Measurements from ENCODE around the gene MFGE8.
A peak's percentile ranks its signal among the peaks of the same experiment; 100 is the strongest.

Gene MFGE8

GRCh38 chr15:88898736-88899135, 14.4 kb downstream of the MFGE8 start:
- no peak for DNase-seq (ENCODE audit: low spot score)

- peak; percentile 64 for DNase-seq (ENCODE audit: low spot score)
Measured at GRCh38 chr15:88897456-88898194, 15.6 kb downstream of the MFGE8 start.

- DNase-seq (ENCODE audit: low spot score), result no peak
Measured at GRCh38 chr15:88897142-88897455, 16.1 kb downstream of the MFGE8 start.

GRCh38 chr15:88896333-88897033, 16.7 kb downstream of the MFGE8 start:
- no peak for DNase-seq (ENCODE audit: low spot score)

- no peak for DNase-seq (ENCODE audit: low spot score)
Measured at GRCh38 chr15:88894819-88895767, 18.1 kb downstream of the MFGE8 start, which contains the start of gene HAPLN3. TSS of gene HAPLN3 (minus strand) at chr15:88895544. CDS start at chr15:88887298, 8,246 bp downstream.

- no peak for DNase-seq (ENCODE audit: low spot score)
Measured at GRCh38 chr15:88894348-88894818, 18.8 kb downstream of the MFGE8 start.

GRCh38 chr15:88891540-88892254, 21.5 kb downstream of the MFGE8 start:
- DNase-seq (ENCODE audit: low spot score), result no peak

- no peak for DNase-seq (ENCODE audit: low spot score)
Measured at GRCh38 chr15:88890495-88890894, 22.7 kb downstream of the MFGE8 start.

- no peak for DNase-seq (ENCODE audit: low spot score)
Measured at GRCh38 chr15:88888719-88889118, 24.5 kb downstream of the MFGE8 start.

GRCh38 chr15:88887068-88887580, 26.1 kb downstream of the MFGE8 start:
- DNase-seq (ENCODE audit: low spot score), result no peak

- DNase-seq (ENCODE audit: low spot score), result no peak
Measured at GRCh38 chr15:88882785-88883184, 30.4 kb downstream of the MFGE8 start.

GRCh38 chr15:88881775-88882174, 31.4 kb downstream of the MFGE8 start:
- DNase-seq (ENCODE audit: low spot score), result no peak

GRCh38 chr15:88880944-88881740, 32.0 kb downstream of the MFGE8 start:
- no peak for DNase-seq (ENCODE audit: low spot score)

GRCh38 chr15:88878720-88879184, 34.4 kb downstream of the MFGE8 start:
- DNase-seq (ENCODE audit: low spot score), result peak; percentile 10

- DNase-seq (ENCODE audit: low spot score), result no peak
Measured at GRCh38 chr15:88877906-88878305, 35.3 kb downstream of the MFGE8 start.

- DNase-seq (ENCODE audit: low spot score), result no peak
Measured at GRCh38 chr15:88877415-88877814, 35.8 kb downstream of the MFGE8 start.

- DNase-seq (ENCODE audit: low spot score), result no peak
Measured at GRCh38 chr15:88876573-88876972, 36.6 kb downstream of the MFGE8 start.

GRCh38 chr15:88874684-88875083, 38.5 kb downstream of the MFGE8 start:
- DNase-seq (ENCODE audit: low spot score), result no peak

GRCh38 chr15:88874275-88874674, 38.9 kb downstream of the MFGE8 start:
- DNase-seq (ENCODE audit: low spot score), result no peak

- no peak for DNase-seq (ENCODE audit: low spot score)
Measured at GRCh38 chr15:88873786-88874185, 39.4 kb downstream of the MFGE8 start.

- DNase-seq (ENCODE audit: low spot score), result no peak
Measured at GRCh38 chr15:88872706-88873105, 40.5 kb downstream of the MFGE8 start.

Data from hematopoietic multipotent progenitor cell treated with erythropoietin and hydrocortisone succinate and interleukin-3 and kit ligand, for 15 days (in vitro differentiated cells).